Measurements from ENCODE around the gene SLPI. TPM values are rescaled to one million over a fixed set of nuclear protein-coding genes. Genes with fewer than 3 reads are reported as not detected.

SLPI gene
- total RNA-seq, 6 donors from 2014 or later, result 1,039 to 7,285 (median 2,025) TPM

DNA sequence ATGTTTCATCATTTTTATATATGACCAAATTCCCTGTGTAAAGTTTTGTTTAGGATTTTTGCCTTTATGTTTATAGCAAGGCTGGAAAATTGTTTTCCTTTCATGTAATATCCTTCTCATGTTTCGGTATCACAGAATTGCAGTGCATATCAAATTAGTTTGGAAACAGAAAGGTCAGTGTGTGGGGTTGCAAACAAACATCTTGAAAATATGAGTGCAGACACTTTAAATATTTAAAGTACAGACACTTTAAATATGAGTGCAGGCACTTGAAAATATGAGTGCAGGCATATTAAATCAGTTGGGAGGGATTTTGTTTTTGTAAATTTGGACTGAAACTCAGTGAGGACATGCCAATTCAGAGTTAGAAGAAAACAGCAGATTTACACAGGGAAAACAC lies 6.5 kb downstream of the SLPI start:
- no peaks in the 10 kb centered on the region for H3K27me3 ChIP-seq
- H3K9me3 ChIP-seq, result no peaks in the 10 kb centered on the region
- ATAC-seq (ENCODE audit: low FRiP score in 2 of 2), result no peak
- H3K4me1 ChIP-seq, result peaks cover 0 to 33% (median 7%) of the 10 kb centered on the region in 4 donors
- DNase-seq, result no peak
- no peak overlapping the region for H3K4me3 ChIP-seq
- WGBS, 2 donors, result 33 to 36% methylated on average over 1 of the region's 1 CpG
- TF ChIP-seq EP300 (IDR thresholded peaks at IDR 0.05) (no peak), POLR2A (IDR thresholded peaks at IDR 0.05) (no peak), POLR2AphosphoS5 (IDR thresholded peaks at IDR 0.05) (no peak)
- TF ChIP-seq, protein P1, sequence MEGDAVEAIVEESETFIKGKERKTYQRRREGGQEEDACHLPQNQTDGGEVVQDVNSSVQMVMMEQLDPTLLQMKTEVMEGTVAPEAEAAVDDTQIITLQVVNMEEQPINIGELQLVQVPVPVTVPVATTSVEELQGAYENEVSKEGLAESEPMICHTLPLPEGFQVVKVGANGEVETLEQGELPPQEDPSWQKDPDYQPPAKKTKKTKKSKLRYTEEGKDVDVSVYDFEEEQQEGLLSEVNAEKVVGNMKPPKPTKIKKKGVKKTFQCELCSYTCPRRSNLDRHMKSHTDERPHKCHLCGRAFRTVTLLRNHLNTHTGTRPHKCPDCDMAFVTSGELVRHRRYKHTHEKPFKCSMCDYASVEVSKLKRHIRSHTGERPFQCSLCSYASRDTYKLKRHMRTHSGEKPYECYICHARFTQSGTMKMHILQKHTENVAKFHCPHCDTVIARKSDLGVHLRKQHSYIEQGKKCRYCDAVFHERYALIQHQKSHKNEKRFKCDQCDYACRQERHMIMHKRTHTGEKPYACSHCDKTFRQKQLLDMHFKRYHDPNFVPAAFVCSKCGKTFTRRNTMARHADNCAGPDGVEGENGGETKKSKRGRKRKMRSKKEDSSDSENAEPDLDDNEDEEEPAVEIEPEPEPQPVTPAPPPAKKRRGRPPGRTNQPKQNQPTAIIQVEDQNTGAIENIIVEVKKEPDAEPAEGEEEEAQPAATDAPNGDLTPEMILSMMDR (IDR thresholded peaks at IDR 0.05), result no peak
- no peaks in the 10 kb centered on the region for H3K36me3 ChIP-seq
- no peak overlapping the region for H3K27ac ChIP-seq

- no peaks in the 10 kb centered on the region for H3K9me3 ChIP-seq
- no peaks in the 10 kb centered on the region for H3K27me3 ChIP-seq
- no peaks in the 10 kb centered on the region for H3K36me3 ChIP-seq
- TF ChIP-seq, protein P1 (IDR thresholded peaks at IDR 0.05), result no peak
- no peak for TF ChIP-seq EP300 (IDR thresholded peaks at IDR 0.05)
- no peak for TF ChIP-seq POLR2A (IDR thresholded peaks at IDR 0.05)
- TF ChIP-seq POLR2AphosphoS5 (IDR thresholded peaks at IDR 0.05), result no peak
- H3K27ac ChIP-seq, result no peak overlapping the region
- H3K4me1 ChIP-seq, result peaks cover 0 to 16% (median 2%) of the 10 kb centered on the region in 4 donors
- WGBS, 2 donors, result 46 to 47% methylated on average over 6 of the region's 6 CpGs
- DNase-seq, result no peak
- ATAC-seq (ENCODE audit: low FRiP score in 2 of 2), result no peak
- no peak overlapping the region for H3K4me3 ChIP-seq
These were observed 8.3 kb downstream of the SLPI start for GRCh38 chr20:45246109-45246508.

DNA sequence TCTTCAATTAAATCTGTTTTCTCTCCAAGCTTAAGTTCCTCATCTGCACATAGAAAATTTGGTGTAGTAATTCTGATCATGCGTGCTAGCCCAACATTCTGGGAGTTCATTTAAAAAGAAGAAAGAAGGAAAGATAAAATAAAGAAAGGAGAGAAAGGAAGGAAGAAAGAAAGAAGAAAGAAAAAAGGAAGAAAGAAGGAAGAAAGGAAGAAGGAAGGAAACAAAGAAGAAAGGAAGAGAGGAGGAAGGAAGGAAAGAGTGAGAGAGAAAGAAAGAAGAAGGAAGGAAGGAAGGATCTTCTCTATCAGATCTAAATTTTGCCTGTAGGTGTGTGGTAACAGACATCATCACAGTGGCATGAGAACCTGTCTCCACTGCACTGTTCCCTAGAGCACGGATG lies 16.2 kb downstream of the SLPI start:
- TF ChIP-seq, protein P1 (IDR thresholded peaks at IDR 0.05), result no peak
- TF ChIP-seq POLR2AphosphoS5 (IDR thresholded peaks at IDR 0.05) (no peak), EP300 (IDR thresholded peaks at IDR 0.05) (no peak)
- Histone ChIP-seq H3K4me3 (no peak overlapping the region), H3K9me3 (peaks cover 0 to 6% (median 0%) of the 10 kb centered on the region in 4 donors), H3K4me1 (no peaks in the 10 kb centered on the region), H3K27ac (no peak overlapping the region), H3K27me3 (no peaks in the 10 kb centered on the region), H3K36me3 (no peaks in the 10 kb centered on the region)
- WGBS, 2 donors, result 83 to 98% methylated on average over 2 of the region's 2 CpGs
- DNase-seq (no peak), ATAC-seq (ENCODE audit: low FRiP score in 2 of 2) (no peak)

- Histone ChIP-seq H3K4me1 (no peaks in the 10 kb centered on the region), H3K36me3 (no peaks in the 10 kb centered on the region), H3K9me3 (peaks cover 0 to 6% (median 0%) of the 10 kb centered on the region in 4 donors), H3K27ac (no peak overlapping the region), H3K4me3 (no peak overlapping the region), H3K27me3 (no peaks in the 10 kb centered on the region)
- WGBS, 2 donors, result 47 to 73% methylated on average over 2 to 4 of the region's 4 CpGs
- DNase-seq (peak in 1 of 2 donors; percentile 85), ATAC-seq (ENCODE audit: low FRiP score in 2 of 2) (peak; percentile 42 to 94)
- TF ChIP-seq POLR2A (IDR thresholded peaks at IDR 0.05) (no peak), EP300 (IDR thresholded peaks at IDR 0.05) (no peak), POLR2AphosphoS5 (IDR thresholded peaks at IDR 0.05) (peak in 1 of 2 donors; percentile 39)
- TF ChIP-seq, protein P1 (IDR thresholded peaks at IDR 0.05), result peak; percentile 28 to 80 (median 59)
These were observed 18.4 kb downstream of the SLPI start for GRCh38 chr20:45235995-45236394.

GRCh38 chr20:45230631-45231030 lies 23.7 kb downstream of the SLPI start:
- no peak for TF ChIP-seq POLR2A (IDR thresholded peaks at IDR 0.05)
- no peak for TF ChIP-seq EP300 (IDR thresholded peaks at IDR 0.05)
- H3K27me3 ChIP-seq, result no peaks in the 10 kb centered on the region
- no peaks in the 10 kb centered on the region for H3K36me3 ChIP-seq
- WGBS, 2 donors, result 65 to 75% methylated on average over 9 of the region's 9 CpGs
- no peak overlapping the region for H3K27ac ChIP-seq
- H3K4me3 ChIP-seq, result no peak overlapping the region
- ATAC-seq (ENCODE audit: low FRiP score in 2 of 2) (no peak), DNase-seq (no peak)
- no peaks in the 10 kb centered on the region for H3K4me1 ChIP-seq
- H3K9me3 ChIP-seq, result peaks cover 0 to 6% (median 0%) of the 10 kb centered on the region in 4 donors
